ENCODE data around the gene CCDC74A.
"Not testable (repeated sequence)": the region's sequence is repeated elsewhere in the genome, so short reads cannot be mapped to it uniquely, and the experiment has no call there.

The CCDC74A gene

GRCh38 chr2:131535526-131535925, 7.8 kb downstream of the CCDC74A start:
- no peak for TF ChIP-seq CTCF (conservative IDR thresholded peaks at IDR 0.05; ENCODE audit: low read length)
- Histone ChIP-seq H3K9me3 (ENCODE audit: insufficient read depth, low read depth, low read length) (no peaks in the 10 kb centered on the region), H4K20me1 (ENCODE audit: insufficient read depth, low read length, poor library complexity, severe bottlenecking) (no peaks in the 10 kb centered on the region)

GRCh38 chr2:131535951-131536826, 8.5 kb downstream of the CCDC74A start:
- H3K9ac ChIP-seq (ENCODE audit: low read depth, low read length, poor library complexity, severe bottlenecking); H3K27me3 ChIP-seq (ENCODE audit: insufficient read depth, low read length, poor library complexity, severe bottlenecking); H3K4me2 ChIP-seq (ENCODE audit: low read depth, low read length, poor library complexity, severe bottlenecking); H4K20me1 ChIP-seq (ENCODE audit: insufficient read depth, low read length, poor library complexity, severe bottlenecking); H3K36me3 ChIP-seq (ENCODE audit: insufficient read depth, low read length); H3K4me1 ChIP-seq (ENCODE audit: insufficient read depth, low read length, poor library complexity, severe bottlenecking); H3K9me2 ChIP-seq (replicated peaks; ENCODE audit: low read depth, low read length); H3K9me3 ChIP-seq (ENCODE audit: insufficient read depth, low read depth, low read length); H3K4me3 ChIP-seq (ENCODE audit: low read length, poor library complexity, severe bottlenecking); H2AFZ ChIP-seq (ENCODE audit: low read length); H3K79me2 ChIP-seq (ENCODE audit: insufficient read depth, low read length); H3F3A ChIP-seq (ENCODE audit: low read depth): not testable (repeated sequence)

More at GRCh38 chr2:131535526-131535925, 7.8 kb downstream of the CCDC74A start:
- Histone ChIP-seq H3K4me3 (ENCODE audit: low read length, poor library complexity, severe bottlenecking) (no peak overlapping the region), H2AFZ (ENCODE audit: low read length) (no peak overlapping the region), H3K4me1 (ENCODE audit: insufficient read depth, low read length, poor library complexity, severe bottlenecking) (no peaks in the 10 kb centered on the region), H3K9ac (ENCODE audit: low read depth, low read length, poor library complexity, severe bottlenecking) (no peak overlapping the region), H3K79me2 (ENCODE audit: insufficient read depth, low read length) (no peaks in the 10 kb centered on the region), H3K9me2 (replicated peaks; ENCODE audit: low read depth, low read length) (no peaks in the 10 kb centered on the region), H3K36me3 (ENCODE audit: insufficient read depth, low read length) (no peaks in the 10 kb centered on the region), H3K4me2 (ENCODE audit: low read depth, low read length, poor library complexity, severe bottlenecking) (no peak overlapping the region), H3K27me3 (ENCODE audit: insufficient read depth, low read length, poor library complexity, severe bottlenecking) (no peaks in the 10 kb centered on the region), H3F3A (ENCODE audit: low read depth) (no peaks in the 10 kb centered on the region)

GRCh38 chr2:131536841-131537240, 9.2 kb downstream of the CCDC74A start:
- H4K20me1 ChIP-seq (ENCODE audit: insufficient read depth, low read length, poor library complexity, severe bottlenecking); H3K9me2 ChIP-seq (replicated peaks; ENCODE audit: low read depth, low read length); H3K4me1 ChIP-seq (ENCODE audit: insufficient read depth, low read length, poor library complexity, severe bottlenecking); H3K9ac ChIP-seq (ENCODE audit: low read depth, low read length, poor library complexity, severe bottlenecking); H3F3A ChIP-seq (ENCODE audit: low read depth); H3K27me3 ChIP-seq (ENCODE audit: insufficient read depth, low read length, poor library complexity, severe bottlenecking); H3K4me2 ChIP-seq (ENCODE audit: low read depth, low read length, poor library complexity, severe bottlenecking); H3K4me3 ChIP-seq (ENCODE audit: low read length, poor library complexity, severe bottlenecking); H3K79me2 ChIP-seq (ENCODE audit: insufficient read depth, low read length); H2AFZ ChIP-seq (ENCODE audit: low read length); H3K36me3 ChIP-seq (ENCODE audit: insufficient read depth, low read length); H3K9me3 ChIP-seq (ENCODE audit: insufficient read depth, low read depth, low read length): not testable (repeated sequence)

GRCh38 chr2:131538856-131539255, 11.2 kb downstream of the CCDC74A start:
- H2AFZ ChIP-seq (ENCODE audit: low read length); H3K4me3 ChIP-seq (ENCODE audit: low read length, poor library complexity, severe bottlenecking); H3K9me3 ChIP-seq (ENCODE audit: insufficient read depth, low read depth, low read length); H3K79me2 ChIP-seq (ENCODE audit: insufficient read depth, low read length); H4K20me1 ChIP-seq (ENCODE audit: insufficient read depth, low read length, poor library complexity, severe bottlenecking); H3K4me1 ChIP-seq (ENCODE audit: insufficient read depth, low read length, poor library complexity, severe bottlenecking); H3F3A ChIP-seq (ENCODE audit: low read depth); H3K9ac ChIP-seq (ENCODE audit: low read depth, low read length, poor library complexity, severe bottlenecking); H3K27me3 ChIP-seq (ENCODE audit: insufficient read depth, low read length, poor library complexity, severe bottlenecking); H3K4me2 ChIP-seq (ENCODE audit: low read depth, low read length, poor library complexity, severe bottlenecking); H3K9me2 ChIP-seq (replicated peaks; ENCODE audit: low read depth, low read length); H3K36me3 ChIP-seq (ENCODE audit: insufficient read depth, low read length): not testable (repeated sequence)
